ENCODE results near the gene CUL7. TPM values are rescaled to one million over a fixed set of nuclear protein-coding genes. Genes with fewer than 3 reads are reported as not detected.
A peak's percentile ranks its signal among the peaks of the same experiment; 100 is the strongest.

The CUL7 gene
- total and polyA plus RNA-seq, 2 of the 8 experiments (the other 6 are each of a cell fraction or from before 2014, with no cell fraction given) = 10.8 to 15.0 TPM

DNA sequence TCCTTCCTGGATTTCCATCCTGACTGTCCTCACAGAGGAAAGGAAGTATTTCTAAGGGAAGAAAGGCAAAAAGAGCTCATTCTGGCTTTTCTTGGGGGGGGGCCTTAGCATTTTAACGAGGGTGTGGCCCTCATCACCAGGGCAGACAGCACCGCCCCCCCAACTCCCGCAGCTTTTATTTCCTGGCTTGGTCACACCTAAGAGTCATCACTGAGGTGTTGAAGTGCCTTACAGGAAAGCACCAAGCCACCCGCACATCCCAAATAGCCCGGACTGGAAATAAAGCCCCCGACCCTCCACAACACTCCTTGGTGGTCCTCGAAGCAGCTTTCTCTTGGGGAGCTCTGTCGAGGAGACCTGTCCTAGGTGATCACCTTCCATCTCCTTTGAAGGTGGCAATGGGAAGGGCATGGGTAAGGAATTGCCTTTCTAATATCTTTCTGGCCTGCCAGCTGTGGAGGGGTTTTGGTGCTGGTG is 23.7 kb upstream of the CUL7 start:
- H3K9ac ChIP-seq (replicated peaks in 1 of 4; ENCODE audit: extremely low read depth in 1 of 4, low read depth in 3 of 4, low read length in 3 of 4) = peak overlapping the region in 3 of 4 experiments; percentile 14 to 88 (median 81); a peak in 3 of 7 replicates
- 36% methylated on average over 8 of the region's 8 CpGs; no CpG with 5 or more reads in 1 of the 2 experiments for WGBS, 2 experiments (ENCODE audit: extremely low coverage in 1 of 2, insufficient coverage in 1 of 2, insufficient read length in 1 of 2, insufficient replicate concordance in 2 of 2, low coverage in 1 of 2, low lambda C conversion rate in 2 of 2, missing lambda C conversion rate in 1 of 2)
- H3K4me1 ChIP-seq (replicated peaks in 1 of 4; ENCODE audit: control insufficient read depth in 3 of 4, insufficient read depth in 4 of 4, low read length in 3 of 4) = peaks cover 6 to 17% (median 9%) of the 10 kb centered on the region in 4 experiments; a peak in 6 of 7 replicates
- ChIA-PET POLR2A (ENCODE audit: partially characterized antibody) (interaction anchor here (0.6 to 5.0 kb wide), 28 partner anchors 8 to 169 kb away, joined by 3 to 43 read pairs (median 5); partner anchors contain the start of genes CUL7, CUL9, KLC4 and KLHDC3), CTCF (ENCODE audit: partially characterized antibody) (interaction anchor here (0.6 to 4.8 kb wide), 13 partner anchors 8 to 261 kb away, joined by 3 to 40 read pairs (median 5); no protein-coding TSS in a partner anchor)
- peaks cover 12 to 14% of the 10 kb centered on the region in 2 experiments for H4K20me1 ChIP-seq (replicated peaks in 1 of 2; ENCODE audit: control insufficient read depth in 1 of 2, insufficient read depth in 2 of 2, low read length in 2 of 2)
- no peak overlapping the region for H4K5ac ChIP-seq (ENCODE audit: insufficient read length, low read depth, low read length)
- no peak overlapping the region for H2BK12ac ChIP-seq (ENCODE audit: low read depth, low read length)
- peaks cover 10% of the 10 kb centered on the region; the same call in 1 of the 2 replicates for H3K23me2 ChIP-seq (ENCODE audit: low read depth, low read length)
- no peak overlapping the region for H3K14ac ChIP-seq (ENCODE audit: insufficient read length)
- H4K8ac ChIP-seq (ENCODE audit: extremely low read depth, insufficient read depth, low read length) = no peak overlapping the region
- peak overlapping the region; percentile 32; the same call in 1 of the 2 replicates for H3K18ac ChIP-seq (ENCODE audit: extremely low read depth, low read length)
- 0 out of 2 replicates have a peak overlapping the region, but pooled peaks have one; percentile 46 for H2BK15ac ChIP-seq (ENCODE audit: low read length)
- no peak overlapping the region for H2AK5ac ChIP-seq (ENCODE audit: low read depth, low read length)
- no peak overlapping the region for H2BK120ac ChIP-seq (replicated peaks; ENCODE audit: low read depth, low read length)
- H3K79me1 ChIP-seq (ENCODE audit: low read depth, low read length) = peaks cover 10% of the 10 kb centered on the region
- no peak overlapping the region for H3K23ac ChIP-seq (ENCODE audit: insufficient read length)
- no peak overlapping the region for H3K56ac ChIP-seq (replicated peaks; ENCODE audit: insufficient read length, low read depth, low read length)
- peaks cover 0 to 2% (median 0%) of the 10 kb centered on the region in 4 experiments; a peak in 2 of 8 replicates for H3K36me3 ChIP-seq (ENCODE audit: control insufficient read depth in 2 of 4, insufficient read depth in 4 of 4, low read length in 3 of 4)
- H3K4me2 ChIP-seq (ENCODE audit: insufficient read depth in 1 of 2, low read depth in 2 of 2, low read length in 2 of 2) = peak overlapping the region; percentile 68 to 72
- H3K9me3 ChIP-seq (ENCODE audit: insufficient read depth in 2 of 2, low read depth in 1 of 2, low read length in 1 of 2) = no peaks in the 10 kb centered on the region
- no peak overlapping the region for H2BK5ac ChIP-seq (ENCODE audit: low read depth, low read length)
- no peak overlapping the region for H4K91ac ChIP-seq (replicated peaks; ENCODE audit: insufficient read length, low read length)
- H3K79me2 ChIP-seq (ENCODE audit: control insufficient read depth in 1 of 2, insufficient read depth in 2 of 2, low read length in 2 of 2) = peaks cover 12 to 55% of the 10 kb centered on the region in 2 experiments
- no peak overlapping the region for H3K4ac ChIP-seq (replicated peaks; ENCODE audit: insufficient read length, low read depth, low read length)
- no peak overlapping the region for H2AFZ ChIP-seq (ENCODE audit: low read length)
- H2BK20ac ChIP-seq (ENCODE audit: low read length) = 0 out of 2 replicates have a peak overlapping the region, but pooled peaks have one; percentile 32
- 0 out of 4 replicates have a peak, but pooled peaks of 1 of the 2 experiments have one; percentile 62 for TF ChIP-seq SIN3A (conservative IDR thresholded peaks at IDR 0.05 in 1 of 2, IDR thresholded peaks at IDR 0.05 in 1 of 2; ENCODE audit: low read depth in 1 of 2, low read length in 2 of 2)
- TF ChIP-seq TAF1 (IDR thresholded peaks at IDR 0.05; ENCODE audit: low read depth, low read length) = no peak
- DNase-seq (ENCODE audit: low read depth in 1 of 2, low spot score in 2 of 2) = no peak
- FAIRE-seq = no peak
- peak overlapping the region; percentile 84 to 95 (median 94) for H3K4me3 ChIP-seq (ENCODE audit: extremely low read depth in 1 of 4, insufficient read depth in 2 of 4, low read depth in 3 of 4, low read length in 4 of 4)
- H3K27ac ChIP-seq (ENCODE audit: low read depth, low read length) = no peak overlapping the region
- H3K27me3 ChIP-seq (replicated peaks in 1 of 4; ENCODE audit: control insufficient read depth in 3 of 4, extremely low read depth in 1 of 4, insufficient read depth in 3 of 4, low read length in 3 of 4) = 0 out of 7 replicates have a peak, but pooled peaks cover 0 to 2% (median 0%) of the 10 kb centered on the region in 4 experiments
